Stimulated activated naive CD8-positive, alpha-beta T cell treated with anti-CD3 and anti-CD28 coated beads, Interleukin-15, Interleukin-2, amounts not matched to agents 100 ng/mL and 50 ng/mL, for 24 hours (primary cell): ENCODE measurements around the gene ELK3.

ENCODE experiments used
- H3K27ac Mint-ChIP-seq: one replicate; pipeline ENCODE4 v1.8.0; 2021; ENCODE audit warnings: mild to moderate bottlenecking, mixed read lengths
- H3K27me3 Mint-ChIP-seq: one replicate; pipeline ENCODE4 v1.8.0; 2021; ENCODE audit warnings: mixed read lengths
- H3K36me3 Mint-ChIP-seq: one replicate; pipeline ENCODE4 v1.8.0; 2021; ENCODE audit warnings: low read depth, mixed read lengths
- H3K4me1 Mint-ChIP-seq: one replicate; pipeline ENCODE4 v1.8.0; 2021; ENCODE audit warnings: low read depth, mixed read lengths
- H3K4me3 Mint-ChIP-seq: one replicate; pipeline ENCODE4 v1.8.0; 2021; ENCODE audit warnings: mild to moderate bottlenecking, mixed read lengths
- H3K9me3 Mint-ChIP-seq: one replicate; pipeline ENCODE4 v1.8.0; 2021; ENCODE audit warnings: mixed read lengths

ELK3 gene

GRCh38 chr12:96193725-96194575 is at the start of gene ELK3:
Gene ELK3, plus strand, starts transcription at chr12:96194375.
- H3K27ac Mint-ChIP-seq = peak within 1 kb of the TSS; percentile 99
- peaks cover 69% of the 10 kb centered on the region for H3K4me1 Mint-ChIP-seq
- no peaks in the 10 kb centered on the region for H3K9me3 Mint-ChIP-seq

GRCh38 chr12:96146747-96147146 is 47.4 kb upstream of the ELK3 start:
- no peak overlapping the region for H3K4me3 Mint-ChIP-seq
- no peaks in the 10 kb centered on the region for H3K36me3 Mint-ChIP-seq
- no peaks in the 10 kb centered on the region for H3K27me3 Mint-ChIP-seq
- peaks cover 19% of the 10 kb centered on the region for H3K4me1 Mint-ChIP-seq
- H3K27ac Mint-ChIP-seq = no peak overlapping the region
- no peaks in the 10 kb centered on the region for H3K9me3 Mint-ChIP-seq

More at GRCh38 chr12:96193725-96194575, at the start of gene ELK3:
- H3K27me3 Mint-ChIP-seq = no peaks in the 10 kb centered on the region
- no peaks in the 10 kb centered on the region for H3K36me3 Mint-ChIP-seq
- H3K4me3 Mint-ChIP-seq = peak within 1 kb of the TSS; percentile 98

- H3K9me3 Mint-ChIP-seq = no peaks in the 10 kb centered on the region
- H3K4me1 Mint-ChIP-seq = no peaks in the 10 kb centered on the region
- H3K27me3 Mint-ChIP-seq = no peaks in the 10 kb centered on the region
- no peaks in the 10 kb centered on the region for H3K36me3 Mint-ChIP-seq
- H3K27ac Mint-ChIP-seq = no peak overlapping the region
- H3K4me3 Mint-ChIP-seq = no peak overlapping the region
Measured at GRCh38 chr12:96150442-96150841, 43.7 kb upstream of the ELK3 start.

GRCh38 chr12:96152164-96152563 is 42.0 kb upstream of the ELK3 start:
- Mint-ChIP-seq H3K36me3 (no peaks in the 10 kb centered on the region), H3K27me3 (no peaks in the 10 kb centered on the region), H3K27ac (no peak overlapping the region), H3K9me3 (no peaks in the 10 kb centered on the region), H3K4me3 (no peak overlapping the region), H3K4me1 (no peaks in the 10 kb centered on the region)

- no peaks in the 10 kb centered on the region for H3K36me3 Mint-ChIP-seq
- no peak overlapping the region for H3K27ac Mint-ChIP-seq
- no peaks in the 10 kb centered on the region for H3K4me1 Mint-ChIP-seq
- no peak overlapping the region for H3K4me3 Mint-ChIP-seq
- no peaks in the 10 kb centered on the region for H3K27me3 Mint-ChIP-seq
- H3K9me3 Mint-ChIP-seq = no peaks in the 10 kb centered on the region
Measured at GRCh38 chr12:96153131-96153725, 40.9 kb upstream of the ELK3 start.

GRCh38 chr12:96155181-96155580 is 39.0 kb upstream of the ELK3 start:
- Mint-ChIP-seq H3K4me1 (no peaks in the 10 kb centered on the region), H3K36me3 (no peaks in the 10 kb centered on the region), H3K9me3 (no peaks in the 10 kb centered on the region), H3K27ac (no peak overlapping the region), H3K4me3 (no peak overlapping the region), H3K27me3 (no peaks in the 10 kb centered on the region)

GRCh38 chr12:96155781-96156180 is 38.4 kb upstream of the ELK3 start:
- Mint-ChIP-seq H3K4me3 (no peak overlapping the region), H3K4me1 (no peaks in the 10 kb centered on the region), H3K27ac (no peak overlapping the region), H3K36me3 (no peaks in the 10 kb centered on the region), H3K9me3 (no peaks in the 10 kb centered on the region), H3K27me3 (no peaks in the 10 kb centered on the region)

GRCh38 chr12:96156211-96156610 is 38.0 kb upstream of the ELK3 start:
- no peaks in the 10 kb centered on the region for H3K27me3 Mint-ChIP-seq
- H3K4me1 Mint-ChIP-seq = no peaks in the 10 kb centered on the region
- H3K4me3 Mint-ChIP-seq = no peak overlapping the region
- H3K36me3 Mint-ChIP-seq = no peaks in the 10 kb centered on the region
- H3K27ac Mint-ChIP-seq = no peak overlapping the region
- H3K9me3 Mint-ChIP-seq = no peaks in the 10 kb centered on the region

GRCh38 chr12:96157427-96157826 is 36.7 kb upstream of the ELK3 start:
- H3K4me3 Mint-ChIP-seq = no peak overlapping the region
- H3K27ac Mint-ChIP-seq = no peak overlapping the region
- no peaks in the 10 kb centered on the region for H3K9me3 Mint-ChIP-seq
- no peaks in the 10 kb centered on the region for H3K27me3 Mint-ChIP-seq
- H3K36me3 Mint-ChIP-seq = no peaks in the 10 kb centered on the region
- no peaks in the 10 kb centered on the region for H3K4me1 Mint-ChIP-seq

GRCh38 chr12:96164951-96165811 is 29.0 kb upstream of the ELK3 start:
- no peaks in the 10 kb centered on the region for H3K9me3 Mint-ChIP-seq
- no peaks in the 10 kb centered on the region for H3K4me1 Mint-ChIP-seq
- H3K27me3 Mint-ChIP-seq = no peaks in the 10 kb centered on the region
- no peak overlapping the region for H3K27ac Mint-ChIP-seq
- H3K4me3 Mint-ChIP-seq = no peak overlapping the region
- H3K36me3 Mint-ChIP-seq = no peaks in the 10 kb centered on the region

- Mint-ChIP-seq H3K36me3 (no peaks in the 10 kb centered on the region), H3K4me1 (no peaks in the 10 kb centered on the region), H3K9me3 (no peaks in the 10 kb centered on the region), H3K27ac (no peak overlapping the region), H3K27me3 (no peaks in the 10 kb centered on the region), H3K4me3 (no peak overlapping the region)
Measured at GRCh38 chr12:96166765-96167164, 27.4 kb upstream of the ELK3 start.

- Mint-ChIP-seq H3K9me3 (peaks cover 4% of the 10 kb centered on the region), H3K4me3 (no peak overlapping the region), H3K27ac (no peak overlapping the region), H3K36me3 (no peaks in the 10 kb centered on the region), H3K27me3 (no peaks in the 10 kb centered on the region), H3K4me1 (peaks cover 3% of the 10 kb centered on the region)
Measured at GRCh38 chr12:96167492-96167891, 26.7 kb upstream of the ELK3 start.

- no peaks in the 10 kb centered on the region for H3K36me3 Mint-ChIP-seq
- no peak overlapping the region for H3K4me3 Mint-ChIP-seq
- peaks cover 4% of the 10 kb centered on the region for H3K4me1 Mint-ChIP-seq
- peaks cover 10% of the 10 kb centered on the region for H3K9me3 Mint-ChIP-seq
- H3K27ac Mint-ChIP-seq = no peak overlapping the region
- H3K27me3 Mint-ChIP-seq = no peaks in the 10 kb centered on the region
Measured at GRCh38 chr12:96170328-96170727, 23.8 kb upstream of the ELK3 start.

- H3K36me3 Mint-ChIP-seq = no peaks in the 10 kb centered on the region
- H3K27me3 Mint-ChIP-seq = no peaks in the 10 kb centered on the region
- no peak overlapping the region for H3K27ac Mint-ChIP-seq
- H3K9me3 Mint-ChIP-seq = peaks cover 10% of the 10 kb centered on the region
- no peak overlapping the region for H3K4me3 Mint-ChIP-seq
- peaks cover 4% of the 10 kb centered on the region for H3K4me1 Mint-ChIP-seq
Measured at GRCh38 chr12:96170762-96171161, 23.4 kb upstream of the ELK3 start.

GRCh38 chr12:96171905-96172304 is 22.3 kb upstream of the ELK3 start:
- H3K9me3 Mint-ChIP-seq = peaks cover 14% of the 10 kb centered on the region
- no peaks in the 10 kb centered on the region for H3K27me3 Mint-ChIP-seq
- peaks cover 5% of the 10 kb centered on the region for H3K36me3 Mint-ChIP-seq
- no peak overlapping the region for H3K27ac Mint-ChIP-seq
- H3K4me1 Mint-ChIP-seq = peaks cover 12% of the 10 kb centered on the region
- no peak overlapping the region for H3K4me3 Mint-ChIP-seq
